ENCODE data around the gene IRAK2.

- TF ChIP-seq, protein P1, sequence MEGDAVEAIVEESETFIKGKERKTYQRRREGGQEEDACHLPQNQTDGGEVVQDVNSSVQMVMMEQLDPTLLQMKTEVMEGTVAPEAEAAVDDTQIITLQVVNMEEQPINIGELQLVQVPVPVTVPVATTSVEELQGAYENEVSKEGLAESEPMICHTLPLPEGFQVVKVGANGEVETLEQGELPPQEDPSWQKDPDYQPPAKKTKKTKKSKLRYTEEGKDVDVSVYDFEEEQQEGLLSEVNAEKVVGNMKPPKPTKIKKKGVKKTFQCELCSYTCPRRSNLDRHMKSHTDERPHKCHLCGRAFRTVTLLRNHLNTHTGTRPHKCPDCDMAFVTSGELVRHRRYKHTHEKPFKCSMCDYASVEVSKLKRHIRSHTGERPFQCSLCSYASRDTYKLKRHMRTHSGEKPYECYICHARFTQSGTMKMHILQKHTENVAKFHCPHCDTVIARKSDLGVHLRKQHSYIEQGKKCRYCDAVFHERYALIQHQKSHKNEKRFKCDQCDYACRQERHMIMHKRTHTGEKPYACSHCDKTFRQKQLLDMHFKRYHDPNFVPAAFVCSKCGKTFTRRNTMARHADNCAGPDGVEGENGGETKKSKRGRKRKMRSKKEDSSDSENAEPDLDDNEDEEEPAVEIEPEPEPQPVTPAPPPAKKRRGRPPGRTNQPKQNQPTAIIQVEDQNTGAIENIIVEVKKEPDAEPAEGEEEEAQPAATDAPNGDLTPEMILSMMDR (IDR thresholded peaks at IDR 0.05), result no peak
- no peak for TF ChIP-seq POLR2AphosphoS5 (IDR thresholded peaks at IDR 0.05; ENCODE audit: insufficient read depth in 1 of 2, low read depth in 1 of 2)
Measured at GRCh38 chr3:10289077-10289476, 124.4 kb downstream of the IRAK2 start.
